A549 treated with Hydrocortisone at 1 μM for 4 hours (cell line): Measurements from ENCODE around the gene LTO1. TPM values are rescaled to one million over a fixed set of nuclear protein-coding genes. Genes with fewer than 3 reads are reported as not detected.

Experiments used
- total RNA-seq: library from RNA; stranded (reverse); fragments of 200-300 nt; extraction: Qiagen RNA extraction; gene quantifications from 5 replicates; pipeline ENCODE4 v1.2.3, GENCODE V29; 2022

Gene LTO1, protein sequence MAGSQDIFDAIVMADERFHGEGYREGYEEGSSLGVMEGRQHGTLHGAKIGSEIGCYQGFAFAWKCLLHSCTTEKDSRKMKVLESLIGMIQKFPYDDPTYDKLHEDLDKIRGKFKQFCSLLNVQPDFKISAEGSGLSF
- 30.0 to 39.6 TPM (median 34.6 TPM) in 5 replicates for total RNA-seq

DNA sequence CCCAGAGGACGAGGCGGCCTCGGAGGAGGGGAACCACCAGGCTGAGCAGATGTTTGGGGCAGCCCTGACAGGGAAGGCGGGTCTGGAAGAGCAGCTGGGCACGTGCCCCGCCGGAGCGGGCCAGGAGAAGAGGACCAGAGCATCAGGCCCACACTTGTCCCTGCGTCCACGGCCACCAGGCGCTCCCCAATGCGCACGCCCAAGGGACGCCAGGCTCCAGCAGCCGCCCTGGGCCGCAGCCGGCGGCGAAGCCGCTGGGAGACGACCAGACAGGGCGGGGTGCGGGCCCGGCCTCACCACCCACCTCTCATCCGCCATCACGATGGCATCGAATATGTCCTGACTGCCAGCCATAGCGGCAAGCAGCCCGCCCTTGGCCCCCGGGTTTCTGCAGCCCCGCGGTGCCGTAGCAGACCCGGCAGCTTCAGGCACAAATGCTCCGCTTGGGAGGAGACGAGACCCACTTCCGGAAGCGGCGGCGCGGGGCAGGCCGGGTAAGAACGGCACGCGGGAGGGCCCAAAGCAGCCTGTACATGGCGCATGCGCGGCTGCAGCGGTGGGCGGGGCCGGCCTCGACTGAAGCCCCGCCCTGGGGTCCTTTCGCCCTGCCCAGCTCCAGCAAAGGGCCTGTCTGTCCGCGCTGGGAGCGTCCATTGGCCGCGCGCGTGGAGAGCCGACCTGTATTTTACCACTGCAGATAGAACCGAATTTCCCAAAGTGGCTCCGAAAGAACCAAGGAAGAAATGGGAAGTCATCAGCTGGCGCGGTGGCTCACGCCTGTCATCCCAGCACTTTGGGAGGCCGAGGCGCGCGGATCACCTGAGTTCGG is at the start of gene LTO1:
TSS of gene LTO1 (minus strand) at position 468 of the 829 bp plus-strand sequence. CDS start at position 354, 114 bp downstream.

DNA sequence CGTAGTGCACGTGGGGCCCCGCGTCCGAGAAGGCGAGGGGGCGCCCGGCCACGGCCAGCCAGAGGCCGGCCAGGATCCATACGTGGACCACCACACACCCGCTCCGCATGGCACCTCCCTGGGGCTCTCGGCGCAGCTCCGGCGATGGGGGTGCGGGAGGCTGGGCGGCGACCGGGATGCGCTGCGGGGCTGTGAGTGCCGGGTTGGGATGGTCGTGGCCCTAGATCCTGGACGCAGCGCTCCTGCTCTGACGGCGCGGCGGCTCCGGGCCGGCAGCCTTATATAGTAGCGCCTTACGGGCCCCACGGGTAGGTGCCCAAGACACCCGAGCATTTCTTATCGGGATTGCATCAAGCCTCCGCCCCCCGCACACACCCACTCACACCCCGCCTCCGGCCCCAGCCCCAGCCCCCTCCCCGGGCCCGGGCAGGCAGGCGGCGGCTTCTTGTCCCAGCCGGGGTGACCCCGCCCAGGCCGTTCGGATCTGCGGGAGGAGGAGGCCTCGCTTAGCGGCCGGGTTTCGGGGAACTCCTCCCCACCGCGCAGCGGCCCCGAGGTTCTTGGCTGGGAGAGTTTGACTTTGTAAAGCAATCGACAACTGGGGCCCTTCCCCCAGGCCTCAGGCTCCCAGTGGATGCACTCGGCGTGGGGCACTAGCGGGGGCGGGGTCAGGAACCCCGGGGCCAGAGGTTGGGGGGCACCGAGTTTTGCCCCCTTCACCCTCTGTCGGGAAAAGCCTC is 28.8 kb upstream of the LTO1 start, which contains the start of gene FGF19:
TSS of gene FGF19 (minus strand) at position 255 of the 740 bp plus-strand sequence. CDS start at position 109, 146 bp downstream.

DNA sequence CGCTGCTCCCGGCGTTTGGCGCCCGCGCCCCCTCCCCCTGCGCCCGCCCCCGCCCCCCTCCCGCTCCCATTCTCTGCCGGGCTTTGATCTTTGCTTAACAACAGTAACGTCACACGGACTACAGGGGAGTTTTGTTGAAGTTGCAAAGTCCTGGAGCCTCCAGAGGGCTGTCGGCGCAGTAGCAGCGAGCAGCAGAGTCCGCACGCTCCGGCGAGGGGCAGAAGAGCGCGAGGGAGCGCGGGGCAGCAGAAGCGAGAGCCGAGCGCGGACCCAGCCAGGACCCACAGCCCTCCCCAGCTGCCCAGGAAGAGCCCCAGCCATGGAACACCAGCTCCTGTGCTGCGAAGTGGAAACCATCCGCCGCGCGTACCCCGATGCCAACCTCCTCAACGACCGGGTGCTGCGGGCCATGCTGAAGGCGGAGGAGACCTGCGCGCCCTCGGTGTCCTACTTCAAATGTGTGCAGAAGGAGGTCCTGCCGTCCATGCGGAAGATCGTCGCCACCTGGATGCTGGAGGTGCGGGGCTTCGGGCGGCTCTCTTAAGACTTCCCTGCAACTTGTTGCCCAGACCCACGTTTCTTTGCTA is 34.1 kb downstream of the LTO1 start, which contains the start of gene CCND1:
TSS of gene CCND1 (plus strand) at position 162 of the 587 bp plus-strand sequence. CDS start at position 320, 158 bp downstream.

Other genes starting within 250 kb of the LTO1 start
- 0.05 TPM in 1 of 5 replicates, not detected in the others for gene LINC01488, start 193.7 kb downstream of the LTO1 start, total RNA-seq
- 180 to 225 TPM (median 202 TPM) in 5 replicates for gene CCND1, start 34.2 kb downstream of the LTO1 start, total RNA-seq
- gene FGF19, start 28.7 kb upstream of the LTO1 start, total RNA-seq, result 0.05 to 0.14 TPM (median 0.08 TPM) in 4 of 5 replicates, not detected in the other
- gene FGF4, start 100.0 kb upstream of the LTO1 start, total RNA-seq, result not detected in 5 replicates
- gene FGF3, start 144.1 kb upstream of the LTO1 start, total RNA-seq, result not detected in 5 replicates